GM18519 (cell line): ENCODE data around the gene BAX.

ENCODE experiments used
- ATAC-seq: cut with Tn5 transposase; IDR thresholded peaks from one replicate; pipeline ENCODE4 v1.9.1; 2021; ENCODE audit warnings: mild to moderate bottlenecking, moderate library complexity; ENCODE audit not compliant: unreplicated experiment, low FRiP score

Gene BAX

GRCh38 chr19:48928164-48929025 is 26.3 kb upstream of the BAX start:
- no peak for ATAC-seq

- no peak for ATAC-seq
Observed at GRCh38 chr19:48933382-48933932, 21.2 kb upstream of the BAX start, which contains the start of gene DHDH. TSS of gene DHDH (plus strand) at chr19:48933699. CDS start at chr19:48933722, 23 bp downstream.

- ATAC-seq = no peak
Observed at GRCh38 chr19:48934837-48935236, 19.8 kb upstream of the BAX start.

- ATAC-seq = no peak
Observed at GRCh38 chr19:48935864-48936263, 18.8 kb upstream of the BAX start.

GRCh38 chr19:48938256-48938655 is 16.4 kb upstream of the BAX start:
- ATAC-seq = no peak

GRCh38 chr19:48940902-48941301 is 13.8 kb upstream of the BAX start:
- no peak for ATAC-seq

- ATAC-seq = no peak
Observed at GRCh38 chr19:48943081-48943480, 11.6 kb upstream of the BAX start.

GRCh38 chr19:48945415-48945814 is 9.3 kb upstream of the BAX start:
- no peak for ATAC-seq

- ATAC-seq = no peak
Observed at GRCh38 chr19:48945817-48946216, 8.9 kb upstream of the BAX start.

GRCh38 chr19:48946463-48947257 is 8.0 kb upstream of the BAX start:
- no peak for ATAC-seq

- ATAC-seq = no peak
Observed at GRCh38 chr19:48947258-48947542, 7.5 kb upstream of the BAX start.

GRCh38 chr19:48950159-48950558 is 4.5 kb upstream of the BAX start:
- no peak for ATAC-seq

GRCh38 chr19:48950830-48951519 is 3.7 kb upstream of the BAX start:
- ATAC-seq = no peak

GRCh38 chr19:48953141-48953540 is 1.5 kb upstream of the BAX start:
- no peak for ATAC-seq

GRCh38 chr19:48953990-48954594 is 583 bp upstream of the BAX start:
- ATAC-seq = no peak

- no peak for ATAC-seq
Observed at GRCh38 chr19:48955308-48955958, 758 bp downstream of the BAX start.

GRCh38 chr19:48958006-48958405 is 3.3 kb downstream of the BAX start:
- ATAC-seq = no peak

- no peak for ATAC-seq
Observed at GRCh38 chr19:48959341-48960239, 4.9 kb downstream of the BAX start.

GRCh38 chr19:48961051-48961649 is 6.5 kb downstream of the BAX start:
- ATAC-seq = no peak
